Heart left ventricle (tissue), 16 donors: ENCODE results near the gene TMEM30B. TPM values are rescaled to one million over a fixed set of nuclear protein-coding genes. Genes with fewer than 3 reads are reported as not detected.

Experiments
- ATAC-seq, 4 donors: fragments of 200-7000 bp; cut with Tn5 transposase; one replicate each; pipeline ENCODE4 v1.9.1; 2020 to 2022; ENCODE audit warnings: moderate library complexity in 4 of 4, mild to moderate bottlenecking in 3 of 4, moderate number of reproducible peaks in 1 of 4
- DNase-seq, 5 donors: peaks; one replicate each; pipeline ENCODE4 v3.0.0-alpha.2; 2020
- H3K27ac ChIP-seq, 12 donors: fragments of 200-600 bp; sonication (generic) in 4 of 12; one replicate each; pipeline versions ENCODE4 v1.5.0 to v1.8.0; 2016 to 2022; ENCODE audit warnings: mild to moderate bottlenecking in 2 of 12
- H3K27me3 ChIP-seq, 9 donors: fragments of 200-600 bp; sonication (generic) in 2 of 9; one replicate each; pipeline versions ENCODE4 v1.5.1 to v1.8.0; 2016 to 2022; ENCODE audit warnings: mild to moderate bottlenecking in 3 of 9
- H3K36me3 ChIP-seq, 9 donors: fragments of 200-600 bp; sonication (generic) in 2 of 9; one replicate each; pipeline versions ENCODE4 v1.5.0 to v1.8.0; 2018 to 2022; ENCODE audit warnings: mild to moderate bottlenecking in 2 of 9
- H3K4me1 ChIP-seq, 12 donors: fragments of 200-600 bp; sonication (generic) in 4 of 12; one replicate each; pipeline versions ENCODE4 v1.5.0 to v1.8.0; 2016 to 2022; ENCODE audit warnings: mild to moderate bottlenecking in 3 of 12
- H3K4me3 ChIP-seq, 12 donors: fragments of 200-600 bp; sonication (generic) in 4 of 12; one replicate each; pipeline versions ENCODE4 v1.5.0 to v1.8.0; 2017 to 2022; ENCODE audit warnings: mild to moderate bottlenecking in 9 of 12, moderate library complexity in 4 of 12
- H3K9me3 ChIP-seq, 12 donors: fragments of 200-600 bp; sonication (generic) in 4 of 12; one replicate each; pipeline versions ENCODE4 v1.5.0 to v1.8.0; 2016 to 2022; ENCODE audit warnings: mild to moderate bottlenecking in 1 of 12
- CTCF ChIP-seq, 12 donors: fragments of 200-600 bp; sonication (generic) in 4 of 12; IDR thresholded peaks; one replicate each; pipeline versions ENCODE4 v1.5.0 to v1.8.0; 2018 to 2022; ENCODE audit warnings: antibody characterized with exemption in 12 of 12, mild to moderate bottlenecking in 5 of 12
- POLR2A ChIP-seq, 2 donors: fragments of 450-650 bp; IDR thresholded peaks; one replicate each; pipeline ENCODE4 v1.6.1; 2017; ENCODE audit warnings: antibody characterized with exemption in 2 of 2, mild to moderate bottlenecking in 2 of 2, moderate library complexity in 2 of 2
- WGBS, 4 donors: extraction: QIAGEN DNeasy Blood & Tissue Kit in 2 of 4; methylation state at CpG; one replicate each; pipeline versions ENCODE4 v1.1.5 to v1.1.7; 2013 to 2018; 5-methylcytosine and 5-hydroxymethylcytosine counted together
- intact Hi-C, 10 donors: fragments of 100-400 bp; cut with DNase I; formaldehyde crosslinking; loops; one replicate each; pipeline versions ENCODE4 v1.11.1 to v1.14.2; 2022
- polyA plus RNA-seq, 2 donors: library from polyadenylated mRNA; stranded (reverse); fragments of 200-250 nt; gene quantifications; one replicate each; pipeline ENCODE4 v1.2.3, GENCODE V29; 2013
- total RNA-seq, 9 donors: library from RNA; depleted of rRNA in 2 of 9; stranded (reverse); fragments of >200 nt in 2 of 9; fragmentation: NEBNext Ultra II Directional in 3 of 9; extraction: Animal tissue kit (Norgen Biotek cat#: 25700) in 3 of 9; gene quantifications; one replicate each; pipeline versions ENCODE4 v1.1.0 to v1.2.4, GENCODE V29; 2016 to 2023
- donor health status: ischemic (EF 13 %, LVEDD 7.1; RV severe dilation, severe dysfunction).
- donor health status: healthy with polysubstance abuse.
- donor health status: DM: no; HTN: yes; CAD: no.
- donor health status: DM: no; HTN: no; CAD: no.
- donor health status: ischemic (EF 25% LVEDD 6.9; RV normal size, moderate dysfunction).
- donor health status: ischemic (EF 25% LVEDD 5.7; RV mildly dilated, moderate dysfunction).
- donor health status: healthy.
- donor health status: DM: yes; HTN: yes; CAD: no.
- donor health status: ischemic (EF 35%, LVEDD 5.7; RV mildly dilated, moderate dysfunction).
- donor health status: nonischemic (EF 11% LVEDD 7.7; RV severe dilation, severe dysfunction).
- donor health status: DM: yes; HTN: yes; CAD: no.
- donor health status: PGD.
- donor health status: ischemic (EF 29% LVEDD 5.4; RV normal size, mild dysfunction).
- donor health status: nonischemic (EF 23%, LVEDD 6.1; RV moderate dilation, normal function).

TMEM30B gene
- total and polyA plus RNA-seq, 11 donors = 0.11 to 2.4 (median 0.38) TPM

- intact Hi-C loops = loop anchor here in 7 of 10 donors (2.0 to 10.0 kb wide), 8 partner anchors 33 to 133 kb away; no protein-coding TSS in a partner anchor
- Histone ChIP-seq H3K27ac (peak overlapping the region in 11 of 12 donors; percentile 75 to 95 (median 90)), H3K27me3 (peaks cover 0 to 20% (median 4%) of the 10 kb centered on the region in 9 donors), H3K9me3 (peaks cover 0 to 9% (median 0%) of the 10 kb centered on the region in 12 donors), H3K4me3 (peak overlapping the region in 11 of 12 donors; percentile 72 to 89 (median 78)), H3K4me1 (peaks cover 0 to 31% (median 15%) of the 10 kb centered on the region in 12 donors), H3K36me3 (no peaks in the 10 kb centered on the region)
- no peak for ATAC-seq
- 56 to 75% (median 66%) methylated on average over 6 of the region's 6 CpGs for WGBS, 4 donors
- DNase-seq = no peak
- TF ChIP-seq POLR2A (IDR thresholded peaks at IDR 0.05) = no peak
- no peak for TF ChIP-seq CTCF (IDR thresholded peaks at IDR 0.05)
Measured at GRCh38 chr14:61323970-61324369, 42.8 kb upstream of the TMEM30B start.

- peak overlapping the region; percentile 63 to 89 (median 77) for H3K4me3 ChIP-seq
- peak overlapping the region; percentile 75 to 95 (median 89) for H3K27ac ChIP-seq
- no peaks in the 10 kb centered on the region for H3K36me3 ChIP-seq
- intact Hi-C loops = loop anchor here in 7 of 10 donors (2.0 to 10.0 kb wide), 8 partner anchors 34 to 134 kb away; no protein-coding TSS in a partner anchor
- WGBS, 4 donors = 17 to 30% (median 19%) methylated on average over 13 of the region's 13 CpGs
- peaks cover 0 to 20% (median 4%) of the 10 kb centered on the region in 9 donors for H3K27me3 ChIP-seq
- H3K9me3 ChIP-seq = peaks cover 0 to 9% (median 0%) of the 10 kb centered on the region in 12 donors
- no peak for TF ChIP-seq CTCF (IDR thresholded peaks at IDR 0.05)
- TF ChIP-seq POLR2A (IDR thresholded peaks at IDR 0.05) = no peak
- peaks cover 0 to 26% (median 11%) of the 10 kb centered on the region in 12 donors for H3K4me1 ChIP-seq
- ATAC-seq = peak in 1 of 4 donors; percentile 1
- DNase-seq = no peak
Measured at GRCh38 chr14:61322799-61323290, 41.7 kb upstream of the TMEM30B start.

GRCh38 chr14:61322011-61322798 lies 41.1 kb upstream of the TMEM30B start:
- intact Hi-C loops = loop anchor here in 7 of 10 donors (2.0 to 10.0 kb wide), 8 partner anchors 35 to 135 kb away; no protein-coding TSS in a partner anchor
- ATAC-seq (peak; percentile 22 to 57 (median 44)), DNase-seq (peak; percentile 39 to 76 (median 67))
- TF ChIP-seq CTCF (IDR thresholded peaks at IDR 0.05) (no peak), POLR2A (IDR thresholded peaks at IDR 0.05) (no peak)
- H3K27ac ChIP-seq = peak overlapping the region; percentile 75 to 95 (median 89)
- no peaks in the 10 kb centered on the region for H3K36me3 ChIP-seq
- H3K9me3 ChIP-seq = peaks cover 0 to 9% (median 0%) of the 10 kb centered on the region in 12 donors
- H3K4me3 ChIP-seq = peak overlapping the region; percentile 63 to 89 (median 77)
- 2 to 4% (median 3%) methylated on average over 35 to 63 of the region's 63 CpGs for WGBS, 4 donors
- peaks cover 0 to 20% (median 4%) of the 10 kb centered on the region in 9 donors for H3K27me3 ChIP-seq
- H3K4me1 ChIP-seq = peaks cover 0 to 20% (median 8%) of the 10 kb centered on the region in 12 donors
